ENCODE results near the gene SEMA4D.

DNA sequence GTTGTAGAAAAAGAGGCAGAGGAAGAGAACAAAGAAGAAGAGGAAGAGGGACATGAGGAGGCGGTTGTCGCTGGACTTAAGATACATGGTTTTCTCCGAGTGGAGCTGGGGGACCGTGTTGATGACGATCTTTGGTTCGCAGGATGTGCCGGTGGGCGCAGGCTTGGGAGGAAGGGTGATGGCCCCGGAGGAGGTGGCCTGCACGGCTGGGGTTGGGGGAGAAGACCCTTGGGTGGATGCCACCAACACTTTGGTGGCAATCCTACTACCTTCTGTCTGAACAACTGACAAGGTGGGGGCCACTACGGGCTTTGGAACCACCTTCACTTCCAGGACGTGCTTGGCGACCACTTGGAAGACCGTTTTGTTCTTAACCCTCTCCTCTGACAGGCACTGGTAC, 118.9 kb downstream of the SEMA4D start:
- TF ChIP-seq, protein P1, sequence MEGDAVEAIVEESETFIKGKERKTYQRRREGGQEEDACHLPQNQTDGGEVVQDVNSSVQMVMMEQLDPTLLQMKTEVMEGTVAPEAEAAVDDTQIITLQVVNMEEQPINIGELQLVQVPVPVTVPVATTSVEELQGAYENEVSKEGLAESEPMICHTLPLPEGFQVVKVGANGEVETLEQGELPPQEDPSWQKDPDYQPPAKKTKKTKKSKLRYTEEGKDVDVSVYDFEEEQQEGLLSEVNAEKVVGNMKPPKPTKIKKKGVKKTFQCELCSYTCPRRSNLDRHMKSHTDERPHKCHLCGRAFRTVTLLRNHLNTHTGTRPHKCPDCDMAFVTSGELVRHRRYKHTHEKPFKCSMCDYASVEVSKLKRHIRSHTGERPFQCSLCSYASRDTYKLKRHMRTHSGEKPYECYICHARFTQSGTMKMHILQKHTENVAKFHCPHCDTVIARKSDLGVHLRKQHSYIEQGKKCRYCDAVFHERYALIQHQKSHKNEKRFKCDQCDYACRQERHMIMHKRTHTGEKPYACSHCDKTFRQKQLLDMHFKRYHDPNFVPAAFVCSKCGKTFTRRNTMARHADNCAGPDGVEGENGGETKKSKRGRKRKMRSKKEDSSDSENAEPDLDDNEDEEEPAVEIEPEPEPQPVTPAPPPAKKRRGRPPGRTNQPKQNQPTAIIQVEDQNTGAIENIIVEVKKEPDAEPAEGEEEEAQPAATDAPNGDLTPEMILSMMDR (IDR thresholded peaks at IDR 0.05), result no peak
- no peak for TF ChIP-seq POLR2A (IDR thresholded peaks at IDR 0.05)

Data from adrenal gland (tissue), 5 donors.